GM21390 (cell line): ENCODE data around the gene LINC00305.

ENCODE experiments used
- ATAC-seq: cut with Tn5 transposase; IDR thresholded peaks from one replicate; pipeline ENCODE4 v1.9.1; 2021; ENCODE audit not compliant: unreplicated experiment

The LINC00305 gene

GRCh38 chr18:64116571-64117175, 32.2 kb downstream of the LINC00305 start:
- ATAC-seq = no peak

GRCh38 chr18:64115881-64116280, 33.0 kb downstream of the LINC00305 start:
- no peak for ATAC-seq

GRCh38 chr18:64111950-64112349, 36.9 kb downstream of the LINC00305 start:
- no peak for ATAC-seq

- no peak for ATAC-seq
These were observed 38.0 kb downstream of the LINC00305 start for GRCh38 chr18:64110692-64111480.

- no peak for ATAC-seq
These were observed 44.9 kb downstream of the LINC00305 start for GRCh38 chr18:64103986-64104385.

GRCh38 chr18:64100116-64100922, 48.6 kb downstream of the LINC00305 start:
- ATAC-seq = peak; percentile 63

GRCh38 chr18:64099244-64099643, 49.6 kb downstream of the LINC00305 start:
- ATAC-seq = peak; percentile 47

GRCh38 chr18:64097497-64097896, 51.4 kb downstream of the LINC00305 start:
- ATAC-seq = no peak

GRCh38 chr18:64095056-64095455, 53.8 kb downstream of the LINC00305 start:
- ATAC-seq = no peak

GRCh38 chr18:64094210-64094609, 54.7 kb downstream of the LINC00305 start:
- no peak for ATAC-seq

- peak; percentile 48 for ATAC-seq
These were observed 57.4 kb downstream of the LINC00305 start for GRCh38 chr18:64091526-64091925.

- ATAC-seq = peak; percentile 39
These were observed 58.0 kb downstream of the LINC00305 start for GRCh38 chr18:64090876-64091275.

GRCh38 chr18:64083916-64084315, 65.0 kb downstream of the LINC00305 start:
- ATAC-seq = no peak

GRCh38 chr18:64082513-64082912, 66.4 kb downstream of the LINC00305 start:
- ATAC-seq = no peak

GRCh38 chr18:64082054-64082453, 66.8 kb downstream of the LINC00305 start:
- no peak for ATAC-seq

GRCh38 chr18:64073971-64074370, 74.9 kb downstream of the LINC00305 start:
- no peak for ATAC-seq

GRCh38 chr18:64055019-64055418, 93.9 kb downstream of the LINC00305 start:
- no peak for ATAC-seq

GRCh38 chr18:64053246-64053645, 95.6 kb downstream of the LINC00305 start:
- no peak for ATAC-seq

- no peak for ATAC-seq
These were observed 96.1 kb downstream of the LINC00305 start for GRCh38 chr18:64052772-64053171.

GRCh38 chr18:64044616-64045015, 104.3 kb downstream of the LINC00305 start:
- ATAC-seq = no peak

- no peak for ATAC-seq
These were observed 106.0 kb downstream of the LINC00305 start for GRCh38 chr18:64042728-64043358.
